A549 (cell line): ENCODE measurements around the gene RGSL1. TPM values are rescaled to one million over a fixed set of nuclear protein-coding genes. Genes with fewer than 3 reads are reported as not detected.

ENCODE experiments used
- ATAC-seq, 2 experiments: fragments of 200-7000 bp in 1 of 2; fragments of >200 bp in 1 of 2; cut with Nextera tagmentation in 1 of 2; cut with Tn5 transposase in 1 of 2; 3 replicates each; pipeline versions ENCODE4 v1.8.0 to v1.9.1; 2018 to 2020; ENCODE audit warnings: mild to moderate bottlenecking in 1 of 2, moderate library complexity in 1 of 2
- CTCF ChIA-PET: fragments of 300-600 bp; sonication (Branson Sonifier 250); formaldehyde crosslinking; extraction: SDS; loops from one replicate; lab custom pipeline; 2021; ENCODE audit warnings: antibody characterized with exemption, inconsistent platforms; lab: Yijun Ruan, JAX
- POLR2A ChIA-PET: fragments of 350-600 bp; formaldehyde crosslinking; extraction: SDS; loops from one replicate; lab custom pipeline; 2021; ENCODE audit warnings: antibody characterized with exemption, inconsistent platforms; lab: Yijun Ruan, JAX
- DNase-seq, 2 experiments: peaks; one replicate each; pipeline versions ENCODE4 v3.0.0 to v3.0.0-alpha.2; 2011 to 2016; ENCODE audit warnings: low read depth in 1 of 2, low spot score in 1 of 2
- FAIRE-seq: peaks from 2 replicates; lab custom pipeline; 2011; peaks lifted over from hg19 to GRCh38; lab: Jason Lieb, UNC
- H3K27ac ChIP-seq, 2 experiments: fragments of >200 bp; sonication (Bioruptor Twin); formaldehyde crosslinking; 3 replicates each; pipeline ENCODE4 v1.5.1; 2016 to 2017
- H3K4me1 ChIP-seq: fragments of >200 bp; sonication (Bioruptor Twin); formaldehyde crosslinking; 3 replicates; pipeline ENCODE4 v1.6.1; 2016
- H3K4me2 ChIP-seq: fragments of >200 bp; sonication (Bioruptor Twin); formaldehyde crosslinking; 3 replicates; pipeline ENCODE4 v1.6.1; 2016
- H3K4me3 ChIP-seq: fragments of >200 bp; sonication (Bioruptor Twin); formaldehyde crosslinking; 3 replicates; pipeline ENCODE4 v1.5.1; 2016
- H3K9me3 ChIP-seq: fragments of >200 bp; sonication (Bioruptor Twin); formaldehyde crosslinking; 3 replicates; pipeline ENCODE4 v1.6.1; 2016
- BCL3 ChIP-seq: fragments of >200 bp; sonication (Bioruptor Twin); formaldehyde crosslinking; IDR thresholded peaks from 3 replicates; pipeline ENCODE4 v1.6.1; 2016
- CBX2 ChIP-seq: fragments of 200-600 bp; sonication (generic); IDR thresholded peaks from 2 replicates; pipeline ENCODE4 v1.6.1; 2016; ENCODE audit warnings: low read depth, mild to moderate bottlenecking, borderline replicate concordance
- CHD2 ChIP-seq: fragments of 150-350 bp; IDR thresholded peaks from 2 replicates; pipeline ENCODE4 v1.6.1; 2014; ENCODE audit warnings: low read length; ENCODE audit not compliant: partially characterized antibody
- CHD4 ChIP-seq: fragments of 200-600 bp; sonication (generic); IDR thresholded peaks from 2 replicates; pipeline ENCODE4 v1.6.1; 2016; ENCODE audit warnings: antibody characterized with exemption, mild to moderate bottlenecking, borderline replicate concordance
- EHMT2 ChIP-seq: fragments of 200-600 bp; sonication (generic); IDR thresholded peaks from 2 replicates; pipeline ENCODE4 v1.6.1; 2016; ENCODE audit warnings: antibody characterized with exemption, low read depth, mild to moderate bottlenecking, moderate library complexity
- EP300 ChIP-seq, 2 experiments: fragments of >200 bp; sonication (Bioruptor Twin); formaldehyde crosslinking; IDR thresholded peaks; 2 replicates in 1 of 2; 3 replicates in 1 of 2; pipeline ENCODE4 v1.6.1; 2016 to 2017
- FOSB ChIP-seq: fragments of 250-450 bp; sonication (Bioruptor Pico); IDR thresholded peaks from 2 replicates; pipeline ENCODE4 v1.5.0; 2020; ENCODE audit warnings: mild to moderate bottlenecking, moderate library complexity
- FOXS1 ChIP-seq: fragments of 250-450 bp; sonication (Bioruptor Pico); IDR thresholded peaks from 2 replicates; pipeline ENCODE4 v1.5.0; 2020; ENCODE audit warnings: mild to moderate bottlenecking, moderate library complexity
- GATA3 ChIP-seq: IDR thresholded peaks from 2 replicates; pipeline ENCODE4 v1.6.1; 2012; ENCODE audit warnings: borderline replicate concordance
- HEYL ChIP-seq: fragments of 250-450 bp; sonication (Bioruptor Pico); IDR thresholded peaks from 2 replicates; pipeline ENCODE4 v1.8.0; 2021; ENCODE audit warnings: mild to moderate bottlenecking, moderate library complexity
- HOXA7 ChIP-seq: fragments of 250-450 bp; sonication (Bioruptor Pico); IDR thresholded peaks from 2 replicates; pipeline ENCODE4 v1.5.0; 2020; ENCODE audit warnings: mild to moderate bottlenecking, moderate library complexity
- HOXB13 ChIP-seq: fragments of 250-450 bp; sonication (Bioruptor Pico); IDR thresholded peaks from 2 replicates; pipeline ENCODE4 v1.5.0; 2020; ENCODE audit warnings: low read depth, mild to moderate bottlenecking, moderate library complexity
- HOXB5 ChIP-seq: fragments of 250-450 bp; sonication (Bioruptor Pico); IDR thresholded peaks from 2 replicates; pipeline ENCODE4 v1.5.0; 2020; ENCODE audit warnings: mild to moderate bottlenecking, moderate library complexity
- JUNB ChIP-seq: fragments of >200 bp; sonication (Bioruptor Twin); formaldehyde crosslinking; IDR thresholded peaks from 2 replicates; pipeline ENCODE4 v1.6.1; 2016
- KDM5A ChIP-seq: fragments of 200-600 bp; sonication (generic); IDR thresholded peaks from 2 replicates; pipeline ENCODE4 v1.6.1; 2016; ENCODE audit warnings: antibody characterized with exemption, mild to moderate bottlenecking
- MAFK ChIP-seq: fragments of 450-650 bp; IDR thresholded peaks from 2 replicates; pipeline ENCODE4 v1.6.1; 2014; ENCODE audit not compliant: partially characterized antibody
- NFE2L2 ChIP-seq: fragments of 150-350 bp; conservative IDR thresholded peaks from 2 replicates; pipeline ENCODE4 v1.6.1; 2014; ENCODE audit warnings: low read length
- PBX3 ChIP-seq: IDR thresholded peaks from 2 replicates; pipeline ENCODE4 v1.6.1; 2012
- POLR2AphosphoS2 ChIP-seq: conservative IDR thresholded peaks from 2 replicates; pipeline ENCODE4 v1.6.1; 2012; ENCODE audit warnings: low read length, improper control_type of control experiment, inconsistent platforms
- RARB ChIP-seq: fragments of 250-450 bp; sonication (Bioruptor Pico); IDR thresholded peaks from 2 replicates; pipeline ENCODE4 v1.8.0; 2021; ENCODE audit warnings: mild to moderate bottlenecking, moderate library complexity
- RCOR1 ChIP-seq: fragments of 150-350 bp; IDR thresholded peaks from 2 replicates; pipeline ENCODE4 v1.6.1; 2014; ENCODE audit warnings: antibody characterized with exemption, low read length, low read depth
- RFX5 ChIP-seq: fragments of 450-650 bp; IDR thresholded peaks from 2 replicates; pipeline ENCODE4 v1.7.1; 2014; ENCODE audit warnings: antibody characterized with exemption, mild to moderate bottlenecking, moderate library complexity
- RNF2 ChIP-seq: fragments of 200-600 bp; sonication (generic); IDR thresholded peaks from 2 replicates; pipeline ENCODE4 v1.6.1; 2016; ENCODE audit warnings: low read depth, mild to moderate bottlenecking, antibody characterized with exemption, moderate library complexity, borderline replicate concordance
- SREBF2 ChIP-seq: fragments of 450-650 bp; IDR thresholded peaks from 2 replicates; pipeline ENCODE4 v1.6.1; 2014; ENCODE audit warnings: mild to moderate bottlenecking, moderate library complexity
- TFCP2L1 ChIP-seq: fragments of 250-450 bp; sonication (Bioruptor Pico); IDR thresholded peaks from 2 replicates; pipeline ENCODE4 v1.5.0; 2021; ENCODE audit warnings: mild to moderate bottlenecking
- TP53 ChIP-seq: fragments of 250-450 bp; sonication (Bioruptor Pico); IDR thresholded peaks from 2 replicates; pipeline ENCODE4 v1.5.0; 2021; ENCODE audit warnings: mild to moderate bottlenecking, moderate library complexity
- WGBS: methylation state at CpG from one replicate; pipeline ENCODE4 v1.1.6; 2017; ENCODE audit errors: missing lambda C conversion rate; 5-methylcytosine and 5-hydroxymethylcytosine counted together
- polyA plus RNA-seq, 4 experiments: library from polyadenylated mRNA; depleted of rRNA in 3 of 4; stranded (reverse); fragments of >200 nt; fragmentation: RNase III in 1 of 4; extraction: RNeasy Plus Mini Kit Qiagen cat#74134 plus additional on column Dnase treatment in 1 of 4; gene quantifications; 2 replicates in 3 of 4; 3 replicates in 1 of 4; pipeline ENCODE4 v1.2.3, GENCODE V29; 2011 to 2017
- TF ChIP-seq, protein P1 (sequence below): IDR thresholded peaks from 2 replicates; pipeline ENCODE4 v1.6.1; 2012
- TF ChIP-seq, protein P2 (sequence below): fragments of 450-650 bp; IDR thresholded peaks from 2 replicates; pipeline ENCODE4 v1.6.1; 2014; ENCODE audit warnings: antibody characterized with exemption
- TF ChIP-seq, protein P3 (sequence below): fragments of 250-450 bp; sonication (Bioruptor Pico); IDR thresholded peaks from 2 replicates; pipeline ENCODE4 v1.5.0; 2020; ENCODE audit warnings: low read depth, mild to moderate bottlenecking, moderate library complexity

RGSL1 gene
- polyA plus RNA-seq, 2 of the 4 experiments (the other 2 are of a cell fraction) = not detected

- no peaks in the 10 kb centered on the region for H3K4me1 ChIP-seq
- no peak overlapping the region for H3K4me2 ChIP-seq
- no peak overlapping the region for H3K27ac ChIP-seq
- no peak for TF ChIP-seq RNF2
- TF ChIP-seq EP300 (IDR thresholded peaks at IDR 0.05) = no peak
- no peak for TF ChIP-seq JUNB
- TF ChIP-seq FOXS1 = no peak
- TF ChIP-seq CBX2 = no peak
- no peak for TF ChIP-seq BCL3
- TF ChIP-seq HOXB13 = no peak
- TF ChIP-seq KDM5A = no peak
- TF ChIP-seq, protein P1, sequence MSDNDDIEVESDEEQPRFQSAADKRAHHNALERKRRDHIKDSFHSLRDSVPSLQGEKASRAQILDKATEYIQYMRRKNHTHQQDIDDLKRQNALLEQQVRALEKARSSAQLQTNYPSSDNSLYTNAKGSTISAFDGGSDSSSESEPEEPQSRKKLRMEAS = no peak
- no peak for TF ChIP-seq TP53 (CRISPR knock-in tag)
- no peak for TF ChIP-seq EHMT2
- TF ChIP-seq POLR2AphosphoS2 = no peak
- TF ChIP-seq MAFK = no peak
- TF ChIP-seq FOSB (CRISPR knock-in tag) = no peak
- TF ChIP-seq RCOR1 = no peak
- no peak for TF ChIP-seq HEYL (CRISPR knock-in tag)
- 47% methylated on average over 1 of the region's 1 CpG for WGBS
- POLR2A ChIA-PET = no interaction called here
- ATAC-seq (no peak), DNase-seq (no peak), FAIRE-seq (no peak)
- no peaks in the 10 kb centered on the region for H3K9me3 ChIP-seq
- CTCF ChIA-PET = interaction anchor here (0.6 to 2.1 kb wide), 3 partner anchors 28 to 337 kb away, joined by 3 to 6 read pairs (median 3); no protein-coding TSS in a partner anchor
- H3K4me3 ChIP-seq = no peak overlapping the region
Observed at GRCh38 chr1:182447660-182448059, 2.3 kb upstream of the RGSL1 start.

- ChIA-PET POLR2A (no interaction called here), CTCF (interaction anchor here (1.1 to 1.2 kb wide), 2 partner anchors 31 to 331 kb away, joined by 3 read pairs; no protein-coding TSS in a partner anchor)
- Histone ChIP-seq H3K9me3 (no peaks in the 10 kb centered on the region), H3K4me2 (no peak overlapping the region), H3K27ac (no peak overlapping the region), H3K4me3 (no peak overlapping the region), H3K4me1 (no peaks in the 10 kb centered on the region)
- TF ChIP-seq HOXA7 (CRISPR knock-in tag) (no peak), CHD4 (no peak), CHD2 (no peak), GATA3 (no peak), TFCP2L1 (CRISPR knock-in tag) (no peak), RFX5 (no peak), EHMT2 (no peak), NFE2L2 (no peak), RARB (CRISPR knock-in tag) (no peak), PBX3 (no peak), HOXB5 (CRISPR knock-in tag) (no peak), SREBF2 (no peak), FOXS1 (no peak)
- TF ChIP-seq, protein P2, sequence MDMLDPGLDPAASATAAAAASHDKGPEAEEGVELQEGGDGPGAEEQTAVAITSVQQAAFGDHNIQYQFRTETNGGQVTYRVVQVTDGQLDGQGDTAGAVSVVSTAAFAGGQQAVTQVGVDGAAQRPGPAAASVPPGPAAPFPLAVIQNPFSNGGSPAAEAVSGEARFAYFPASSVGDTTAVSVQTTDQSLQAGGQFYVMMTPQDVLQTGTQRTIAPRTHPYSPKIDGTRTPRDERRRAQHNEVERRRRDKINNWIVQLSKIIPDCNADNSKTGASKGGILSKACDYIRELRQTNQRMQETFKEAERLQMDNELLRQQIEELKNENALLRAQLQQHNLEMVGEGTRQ = no peak
- TF ChIP-seq, protein P3, sequence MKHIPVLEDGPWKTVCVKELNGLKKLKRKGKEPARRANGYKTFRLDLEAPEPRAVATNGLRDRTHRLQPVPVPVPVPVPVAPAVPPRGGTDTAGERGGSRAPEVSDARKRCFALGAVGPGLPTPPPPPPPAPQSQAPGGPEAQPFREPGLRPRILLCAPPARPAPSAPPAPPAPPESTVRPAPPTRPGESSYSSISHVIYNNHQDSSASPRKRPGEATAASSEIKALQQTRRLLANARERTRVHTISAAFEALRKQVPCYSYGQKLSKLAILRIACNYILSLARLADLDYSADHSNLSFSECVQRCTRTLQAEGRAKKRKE (CRISPR knock-in tag) = no peak
- ATAC-seq (no peak), FAIRE-seq (no peak), DNase-seq (no peak)
- WGBS = 9% methylated on average over 7 of the region's 7 CpGs
Observed at GRCh38 chr1:182453631-182454030, 3.7 kb downstream of the RGSL1 start.
